D721Med (cell line): Measurements from ENCODE around the gene PLEKHA6.

ENCODE experiments used
- DNase-seq: peaks from one replicate; pipeline ENCODE4 v3.0.0; 2011; ENCODE audit warnings: low spot score; ENCODE audit not compliant: insufficient read length
- FAIRE-seq: peaks from 2 replicates; lab custom pipeline; 2011; peaks lifted over from hg19 to GRCh38; lab: Jason Lieb, UNC
- TF ChIP-seq, protein P1 (sequence below): IDR thresholded peaks from 2 replicates; pipeline ENCODE4 v1.5.1; 2012; ENCODE audit warnings: mild to moderate bottlenecking, control low read depth; ENCODE audit not compliant: insufficient read depth; ENCODE audit errors: missing control alignments

PLEKHA6 gene

DNA sequence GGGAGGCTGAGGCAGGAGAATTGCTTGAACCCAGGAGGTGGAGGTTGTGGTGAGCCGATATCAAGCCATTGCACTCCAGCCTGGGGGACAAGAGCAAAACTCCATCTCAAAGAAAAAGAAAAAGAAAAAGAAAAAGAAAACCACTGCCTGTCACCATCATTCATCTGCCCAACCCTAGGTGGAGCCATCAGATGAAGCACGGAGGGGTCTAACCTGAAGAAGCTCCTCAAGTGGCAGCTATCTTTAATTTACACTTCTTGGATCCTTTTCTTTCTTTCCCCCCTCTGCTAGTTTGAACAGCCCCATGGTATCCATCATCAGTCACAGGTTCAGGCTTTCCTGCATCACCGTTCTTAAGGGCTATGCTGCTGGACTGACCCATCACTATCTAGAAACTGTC is 57.0 kb downstream of the PLEKHA6 start:
- TF ChIP-seq, protein P1, sequence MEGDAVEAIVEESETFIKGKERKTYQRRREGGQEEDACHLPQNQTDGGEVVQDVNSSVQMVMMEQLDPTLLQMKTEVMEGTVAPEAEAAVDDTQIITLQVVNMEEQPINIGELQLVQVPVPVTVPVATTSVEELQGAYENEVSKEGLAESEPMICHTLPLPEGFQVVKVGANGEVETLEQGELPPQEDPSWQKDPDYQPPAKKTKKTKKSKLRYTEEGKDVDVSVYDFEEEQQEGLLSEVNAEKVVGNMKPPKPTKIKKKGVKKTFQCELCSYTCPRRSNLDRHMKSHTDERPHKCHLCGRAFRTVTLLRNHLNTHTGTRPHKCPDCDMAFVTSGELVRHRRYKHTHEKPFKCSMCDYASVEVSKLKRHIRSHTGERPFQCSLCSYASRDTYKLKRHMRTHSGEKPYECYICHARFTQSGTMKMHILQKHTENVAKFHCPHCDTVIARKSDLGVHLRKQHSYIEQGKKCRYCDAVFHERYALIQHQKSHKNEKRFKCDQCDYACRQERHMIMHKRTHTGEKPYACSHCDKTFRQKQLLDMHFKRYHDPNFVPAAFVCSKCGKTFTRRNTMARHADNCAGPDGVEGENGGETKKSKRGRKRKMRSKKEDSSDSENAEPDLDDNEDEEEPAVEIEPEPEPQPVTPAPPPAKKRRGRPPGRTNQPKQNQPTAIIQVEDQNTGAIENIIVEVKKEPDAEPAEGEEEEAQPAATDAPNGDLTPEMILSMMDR, result peak; percentile 19
- FAIRE-seq, result no peak
- no peak for DNase-seq

DNA sequence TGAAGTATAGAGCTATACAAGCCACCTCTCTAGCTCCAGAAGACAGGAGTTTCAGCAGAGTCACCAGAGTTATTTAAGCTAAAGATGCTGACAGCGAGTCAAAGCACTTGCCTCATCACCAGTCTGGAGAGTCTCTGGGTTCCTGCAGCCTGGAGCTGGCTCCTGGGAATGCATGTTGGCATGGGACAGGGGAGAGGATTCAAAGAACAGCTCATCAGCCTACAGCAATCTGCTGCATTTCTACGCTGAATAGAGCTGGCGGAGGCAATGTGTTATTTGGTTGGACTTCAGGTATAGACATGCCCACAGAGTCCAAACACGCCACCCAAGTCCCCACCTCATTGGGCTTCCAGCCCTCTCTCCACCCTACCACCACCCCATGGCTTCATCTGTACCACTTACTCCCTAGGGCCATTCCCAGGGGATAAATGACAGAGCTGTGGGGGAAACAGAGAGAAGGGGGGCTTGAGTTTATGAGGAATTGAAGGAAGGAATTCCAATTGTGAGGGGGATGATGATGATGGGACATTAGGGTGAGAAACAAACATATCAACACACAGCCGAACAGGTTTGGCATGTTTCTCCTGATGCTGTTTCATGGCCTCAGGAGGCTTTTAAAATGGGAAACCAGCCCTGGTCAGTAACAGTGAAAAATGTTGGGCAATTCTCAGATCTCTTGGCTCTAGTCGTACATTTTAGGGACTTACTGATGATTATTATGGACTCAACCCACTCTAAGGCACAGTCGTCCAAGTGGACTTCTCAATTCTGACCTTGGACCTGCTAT is 58.4 kb downstream of the PLEKHA6 start:
- TF ChIP-seq, protein P1, result no peak
- FAIRE-seq (no peak), DNase-seq (no peak)

DNA sequence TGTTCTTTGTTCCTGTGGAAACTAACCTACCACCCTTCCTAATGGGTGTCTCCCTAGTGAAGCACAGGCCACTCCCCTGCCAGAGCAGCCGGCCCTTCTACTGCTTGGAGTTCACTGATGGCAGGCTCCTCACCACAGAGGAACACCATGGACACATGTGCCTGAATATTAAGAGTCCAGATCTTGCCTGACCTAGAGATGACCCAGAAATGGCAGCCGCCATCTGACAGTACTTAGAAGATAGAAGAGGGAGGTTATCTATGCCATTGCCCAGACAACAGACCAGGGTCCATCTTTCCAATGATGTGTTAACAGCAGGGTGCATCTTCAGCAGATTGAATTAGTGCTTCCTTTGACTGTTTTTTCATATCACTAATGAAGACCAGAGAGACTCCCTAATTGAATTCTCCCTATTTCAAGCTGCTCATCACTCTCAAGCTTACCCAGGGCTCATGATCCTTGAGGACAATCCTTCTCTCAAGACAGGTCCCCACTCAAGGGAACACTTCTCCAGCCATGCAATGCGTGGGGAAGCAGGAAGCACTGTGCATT is 59.8 kb downstream of the PLEKHA6 start:
- TF ChIP-seq, protein P1, result no peak
- DNase-seq, result no peak
- no peak for FAIRE-seq

DNA sequence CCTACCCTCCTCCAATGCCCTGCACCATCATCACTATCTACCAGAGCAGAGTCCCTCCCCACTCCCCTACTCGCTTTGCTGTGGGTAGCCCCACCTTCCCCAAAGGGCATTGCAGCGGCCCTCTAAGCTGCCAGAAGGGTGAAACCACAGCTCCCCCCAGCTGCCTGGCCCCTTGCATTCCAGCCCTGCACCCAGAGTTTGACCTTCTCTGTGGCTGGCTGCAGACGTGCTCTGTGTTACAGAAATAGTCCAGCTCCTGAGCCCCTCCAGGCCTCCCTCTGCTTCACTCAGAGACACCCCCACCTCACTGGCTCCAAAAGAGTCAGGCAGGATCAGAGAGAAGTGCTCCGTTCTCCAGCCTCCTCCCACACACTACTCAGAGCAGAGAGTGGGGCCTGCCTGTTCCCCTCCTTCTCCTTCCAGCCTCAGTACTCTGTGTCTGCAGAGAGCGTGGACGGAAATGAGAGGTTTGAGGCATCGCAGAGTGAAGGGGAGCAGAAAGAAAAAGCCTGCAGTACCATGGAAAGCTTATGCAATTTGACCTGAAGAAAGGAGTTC is 63.2 kb downstream of the PLEKHA6 start:
- DNase-seq (no peak), FAIRE-seq (no peak)
- TF ChIP-seq, protein P1, result no peak

DNA sequence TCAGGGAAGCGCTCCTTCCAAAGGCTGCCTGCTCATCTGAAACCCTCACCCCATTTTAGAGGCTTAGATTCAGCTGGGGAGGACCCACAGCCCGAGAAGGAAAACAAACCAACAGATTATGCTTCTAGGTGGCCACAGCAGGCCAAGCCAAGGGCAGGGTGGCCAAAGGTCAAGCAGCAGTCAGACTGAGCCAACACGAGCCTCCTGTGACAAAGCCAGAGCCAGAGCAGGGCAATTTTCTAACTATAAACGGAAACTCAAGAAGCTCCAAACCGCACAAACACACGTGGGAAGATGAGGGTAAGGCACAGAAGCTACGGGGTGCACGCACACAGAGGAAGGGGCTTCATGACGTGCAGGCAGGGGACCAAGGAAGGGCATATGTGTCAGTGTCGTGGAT is 64.1 kb downstream of the PLEKHA6 start:
- TF ChIP-seq, protein P1, result no peak
- DNase-seq (no peak), FAIRE-seq (no peak)

DNA sequence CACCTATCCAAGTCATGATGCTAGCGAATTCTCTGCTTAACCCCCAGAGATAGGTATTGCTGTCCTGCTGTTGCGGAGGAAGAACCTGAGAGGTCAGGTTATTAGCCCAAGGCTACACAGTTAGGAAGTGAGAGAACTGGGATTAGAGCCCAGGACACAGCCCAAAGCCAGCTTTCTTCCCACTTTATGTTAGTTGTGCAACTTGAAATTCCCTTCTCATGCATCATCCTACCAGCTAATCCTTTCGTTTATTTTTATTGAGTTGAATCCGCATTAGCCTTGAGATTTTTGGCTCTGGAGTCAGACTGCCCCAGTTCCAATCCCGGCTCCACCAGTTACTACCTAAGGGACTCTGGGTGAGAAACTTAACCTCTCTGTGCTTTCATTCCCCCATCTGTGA is 65.4 kb downstream of the PLEKHA6 start:
- FAIRE-seq (no peak), DNase-seq (no peak)
- TF ChIP-seq, protein P1, result no peak

DNA sequence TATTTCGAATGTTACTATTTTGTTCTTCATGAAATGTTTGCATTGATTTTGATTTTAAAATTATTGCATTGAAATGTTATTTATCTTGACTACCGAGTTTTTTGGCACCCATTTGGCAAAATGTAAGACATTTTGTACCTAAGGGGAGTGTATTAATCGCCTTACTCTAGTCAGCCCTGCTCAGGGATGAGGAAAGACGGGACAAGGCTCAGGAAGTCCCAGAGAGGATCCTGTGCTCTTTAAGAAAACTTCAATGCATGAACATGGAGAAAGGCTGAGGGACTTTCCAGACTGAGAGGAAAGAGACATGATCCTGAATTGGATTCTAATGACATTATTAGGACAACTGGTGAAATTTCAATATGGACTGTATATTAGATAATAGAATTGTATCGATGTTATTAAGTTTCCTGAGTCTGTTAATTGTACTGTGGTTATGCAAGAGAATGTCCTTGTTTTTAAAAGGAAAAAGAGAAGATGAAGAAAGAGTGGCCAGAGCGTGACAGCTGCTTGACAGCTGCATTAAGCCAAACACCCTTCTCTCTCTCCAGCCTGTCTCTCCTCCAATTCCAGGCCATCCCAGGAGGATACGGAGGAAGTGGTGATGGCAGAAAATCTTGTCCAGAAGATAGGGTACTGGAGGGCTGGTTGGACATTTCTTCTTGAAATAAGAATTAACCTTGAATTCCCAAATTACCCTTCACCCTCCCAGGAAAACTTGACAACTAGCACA is 66.0 kb downstream of the PLEKHA6 start:
- TF ChIP-seq, protein P1, result no peak
- DNase-seq, result no peak
- FAIRE-seq, result no peak
